Measurements from ENCODE around the gene NPIPA8. TPM values are rescaled to one million over a fixed set of nuclear protein-coding genes. Genes with fewer than 3 reads are reported as not detected.
"Not testable (repeated sequence)": the region's sequence is repeated elsewhere in the genome, so short reads cannot be mapped to it uniquely, and the experiment has no call there.

NPIPA8 gene
- total and polyA plus RNA-seq, 2 of the 4 experiments (the other 2 are of a cell fraction) = 1.1 to 17.6 TPM

DNA sequence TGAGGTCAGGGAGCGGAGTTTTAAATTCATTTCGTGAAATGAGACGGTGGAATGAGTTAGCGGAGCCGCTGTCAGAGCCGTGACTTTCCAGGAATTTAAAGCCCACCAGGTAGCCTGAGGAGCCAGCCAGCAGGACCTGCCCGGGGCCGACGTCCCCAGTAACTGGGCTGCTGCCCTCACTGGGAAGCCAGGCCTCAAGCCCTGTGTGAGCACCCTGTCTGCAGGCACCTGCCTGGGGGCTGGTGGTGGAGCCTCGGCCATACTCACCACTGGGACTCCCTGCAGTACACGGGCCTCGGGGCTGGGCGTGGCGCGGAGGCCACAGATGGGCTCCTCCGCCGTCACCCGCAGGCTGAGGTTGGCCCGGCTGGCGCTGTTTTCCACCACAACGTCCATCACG, 10.5 kb upstream of the NPIPA8 start:
- CTCF ChIA-PET; H3K9me3 ChIP-seq (ENCODE audit: control insufficient read depth, insufficient read depth, low read length); H3K4ac ChIP-seq (ENCODE audit: low read depth, low read length); H3K9me1 ChIP-seq (ENCODE audit: insufficient read depth, low read length); H2AFZ ChIP-seq (replicated peaks; ENCODE audit: low read length, poor library complexity); H3K23ac ChIP-seq (ENCODE audit: low read depth, low read length); H3K18ac ChIP-seq (ENCODE audit: low read depth, low read length); H3K56ac ChIP-seq (ENCODE audit: extremely low read depth, insufficient read depth, low read length); H2BK15ac ChIP-seq (ENCODE audit: low read depth, low read length); H3K36me3 ChIP-seq (ENCODE audit: control insufficient read depth, insufficient read depth, low read length); H3K27ac ChIP-seq (ENCODE audit: insufficient read depth, low read length); dilution Hi-C loops (cut with HindIII; ENCODE audit: low sequenced_read_pairs, unreplicated experiment); H2AK5ac ChIP-seq (ENCODE audit: low read depth, low read length); H4K8ac ChIP-seq (ENCODE audit: low read depth in 2 of 2, low read length in 2 of 2); H3K4me2 ChIP-seq (ENCODE audit: low read depth, low read length); H4K91ac ChIP-seq (ENCODE audit: insufficient read depth, low read depth, low read length); H3K9ac ChIP-seq (ENCODE audit: low read depth, low read length); H2BK20ac ChIP-seq (ENCODE audit: low read depth, low read length); H3K79me1 ChIP-seq (ENCODE audit: low read depth in 1 of 2, low read length in 2 of 2); POLR2A ChIA-PET (ENCODE audit: unreplicated experiment); H2BK120ac ChIP-seq (ENCODE audit: low read depth, low read length); DNase-seq; H3K27me3 ChIP-seq (ENCODE audit: control insufficient read depth, insufficient read depth, low read length); in situ Hi-C loops (cut with MboI; ENCODE audit: low sequenced_read_pairs); intact Hi-C loops (cut with micrococcal nuclease); BruUV-seq (replicated peaks); H4K5ac ChIP-seq (ENCODE audit: low read depth, low read length); H4K20me1 ChIP-seq (ENCODE audit: insufficient read depth, low read length); H3K4me1 ChIP-seq (ENCODE audit: control insufficient read depth, insufficient read depth, low read length); H3K14ac ChIP-seq (replicated peaks; ENCODE audit: low read depth, low read length); H2AK9ac ChIP-seq (replicated peaks; ENCODE audit: low read depth, low read length, poor library complexity); ATAC-seq (ENCODE audit: low read depth); H3K4me3 ChIP-seq (ENCODE audit: insufficient read depth, low read depth, low read length); H2BK5ac ChIP-seq (ENCODE audit: low read depth, low read length, poor library complexity, severe bottlenecking): not testable (repeated sequence)
- WGBS, 2 experiments (ENCODE audit: extremely low coverage in 2 of 2, insufficient read length in 1 of 2) = no CpG with 5 or more reads among the region's 22 CpGs

DNA sequence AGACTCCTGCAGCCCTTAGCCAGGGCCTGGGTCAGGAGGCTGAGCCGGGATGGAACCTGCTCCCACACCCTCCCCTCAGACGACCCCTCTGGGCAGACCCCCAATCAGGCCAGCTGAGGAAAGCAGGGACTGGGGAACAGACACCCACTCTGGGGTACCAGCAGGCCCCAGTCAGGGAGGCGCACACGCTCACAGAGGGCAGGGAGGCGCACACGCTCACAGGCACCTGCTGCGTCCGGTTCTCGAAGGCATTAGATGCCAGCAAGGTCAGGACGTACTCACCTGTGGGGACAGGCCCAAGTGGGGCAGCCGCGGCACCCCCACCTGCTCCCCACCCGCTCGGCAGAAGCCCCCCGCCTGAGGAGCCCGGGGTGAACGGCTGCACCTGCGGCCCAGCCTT, 8.1 kb upstream of the NPIPA8 start:
- H3K27ac ChIP-seq (ENCODE audit: insufficient read depth, low read length); H3K27me3 ChIP-seq (ENCODE audit: control insufficient read depth, insufficient read depth, low read length); intact Hi-C loops (cut with micrococcal nuclease); H2AK5ac ChIP-seq (ENCODE audit: low read depth, low read length); H2AFZ ChIP-seq (replicated peaks; ENCODE audit: low read length, poor library complexity); H2AK9ac ChIP-seq (replicated peaks; ENCODE audit: low read depth, low read length, poor library complexity); H3K9ac ChIP-seq (ENCODE audit: low read depth, low read length); in situ Hi-C loops (cut with MboI; ENCODE audit: low sequenced_read_pairs); H3K9me1 ChIP-seq (ENCODE audit: insufficient read depth, low read length); CTCF ChIA-PET; H3K9me3 ChIP-seq (ENCODE audit: control insufficient read depth, insufficient read depth, low read length); H3K4me2 ChIP-seq (ENCODE audit: low read depth, low read length); dilution Hi-C loops (cut with HindIII; ENCODE audit: low sequenced_read_pairs, unreplicated experiment); H2BK5ac ChIP-seq (ENCODE audit: low read depth, low read length, poor library complexity, severe bottlenecking); H2BK15ac ChIP-seq (ENCODE audit: low read depth, low read length); H2BK120ac ChIP-seq (ENCODE audit: low read depth, low read length); H3K4me1 ChIP-seq (ENCODE audit: control insufficient read depth, insufficient read depth, low read length); H3K4ac ChIP-seq (ENCODE audit: low read depth, low read length); POLR2A ChIA-PET (ENCODE audit: unreplicated experiment); H3K56ac ChIP-seq (ENCODE audit: extremely low read depth, insufficient read depth, low read length); H3K79me1 ChIP-seq (ENCODE audit: low read depth in 1 of 2, low read length in 2 of 2); H2BK20ac ChIP-seq (ENCODE audit: low read depth, low read length); H4K5ac ChIP-seq (ENCODE audit: low read depth, low read length); DNase-seq; H3K23ac ChIP-seq (ENCODE audit: low read depth, low read length); BruUV-seq (replicated peaks); H3K36me3 ChIP-seq (ENCODE audit: control insufficient read depth, insufficient read depth, low read length); H3K4me3 ChIP-seq (ENCODE audit: insufficient read depth, low read depth, low read length); H3K18ac ChIP-seq (ENCODE audit: low read depth, low read length); H4K20me1 ChIP-seq (ENCODE audit: insufficient read depth, low read length); H4K8ac ChIP-seq (ENCODE audit: low read depth in 2 of 2, low read length in 2 of 2); H4K91ac ChIP-seq (ENCODE audit: insufficient read depth, low read depth, low read length); ATAC-seq (ENCODE audit: low read depth); H3K14ac ChIP-seq (replicated peaks; ENCODE audit: low read depth, low read length): not testable (repeated sequence)
- no CpG with 5 or more reads among the region's 18 CpGs for WGBS, 2 experiments (ENCODE audit: extremely low coverage in 2 of 2, insufficient read length in 1 of 2)

Measured in IMR-90 (cell line).